ENCODE measurements around the gene KDM8. TPM values are rescaled to one million over a fixed set of nuclear protein-coding genes. Genes with fewer than 3 reads are reported as not detected.

KDM8 gene
- total RNA-seq: 10 to 100 TPM; 11.3 to 13.9 TPM

- Mint-ChIP-seq H3K4me1 (ENCODE audit: low read depth) (peaks cover 49% of the 10 kb centered on the region), H3K27ac (peak within 1 kb of the TSS; percentile 100), H3K4me3 (peak within 1 kb of the TSS; percentile 99)
Observed at GRCh38 chr16:27203507-27204311, at the start of gene KDM8. KDM8 (plus strand) TSS chr16:27203526; CDS start chr16:27210124, 6,598 bp downstream.

GRCh38 chr16:27154705-27155521 is 48.4 kb upstream of the KDM8 start:
- intact Hi-C loops (cut with micrococcal nuclease): loop anchor here (1.0 kb wide), 3 partner anchors 14 to 302 kb away; no protein-coding TSS in a partner anchor
- Mint-ChIP-seq H3K9me3 (peaks cover 5% of the 10 kb centered on the region), H3K27ac (no peak overlapping the region), H3K36me3 (ENCODE audit: low read depth) (no peaks in the 10 kb centered on the region), H3K4me3 (no peak overlapping the region), H3K4me1 (ENCODE audit: low read depth) (peaks cover 14% of the 10 kb centered on the region), H3K27me3 (ENCODE audit: low read depth) (no peaks in the 10 kb centered on the region)
- peak; percentile 83 for DNase-seq
- CTCF ChIA-PET: interaction anchor here (0.7 to 7.4 kb wide), 20 partner anchors 8 to 302 kb away, joined by 3 to 55 read pairs (median 4); no protein-coding TSS in a partner anchor

More at GRCh38 chr16:27203507-27204311, at the start of gene KDM8:
- DNase-seq: peak; percentile 100
- Mint-ChIP-seq H3K36me3 (ENCODE audit: low read depth) (peaks cover 3% of the 10 kb centered on the region), H3K27me3 (ENCODE audit: low read depth) (no peaks in the 10 kb centered on the region), H3K9me3 (peaks cover 5% of the 10 kb centered on the region)
- intact Hi-C loops (cut with micrococcal nuclease): loop anchor here (1.0 kb wide), 5 partner anchors 24 to 205 kb away; no protein-coding TSS in a partner anchor
- CTCF ChIA-PET: interaction anchor here (0.7 to 3.6 kb wide), 8 partner anchors 24 to 112 kb away, joined by 3 to 13 read pairs (median 6); no protein-coding TSS in a partner anchor

- Mint-ChIP-seq H3K4me3 (no peak overlapping the region), H3K27ac (no peak overlapping the region)
Observed at GRCh38 chr16:27156579-27156978, 46.7 kb upstream of the KDM8 start.

GRCh38 chr16:27161398-27161797 is 41.9 kb upstream of the KDM8 start:
- H3K36me3 Mint-ChIP-seq (ENCODE audit: low read depth): no peaks in the 10 kb centered on the region
- no peak overlapping the region for H3K4me3 Mint-ChIP-seq
- CTCF ChIA-PET: interaction anchor here (4.9 kb wide), 1 partner anchor 7 kb away, joined by 43 read pairs; no protein-coding TSS in a partner anchor

More at GRCh38 chr16:27156579-27156978, 46.7 kb upstream of the KDM8 start:
- DNase-seq: no peak
- H3K4me1 Mint-ChIP-seq (ENCODE audit: low read depth): peaks cover 14% of the 10 kb centered on the region
- H3K9me3 Mint-ChIP-seq: peaks cover 7% of the 10 kb centered on the region
- intact Hi-C loops (cut with micrococcal nuclease): no loop called here
- H3K36me3 Mint-ChIP-seq (ENCODE audit: low read depth): no peaks in the 10 kb centered on the region
- H3K27me3 Mint-ChIP-seq (ENCODE audit: low read depth): no peaks in the 10 kb centered on the region
- CTCF ChIA-PET: interaction anchor here (0.5 to 7.4 kb wide), 10 partner anchors 7 to 245 kb away, joined by 3 to 55 read pairs (median 10); no protein-coding TSS in a partner anchor

DNA sequence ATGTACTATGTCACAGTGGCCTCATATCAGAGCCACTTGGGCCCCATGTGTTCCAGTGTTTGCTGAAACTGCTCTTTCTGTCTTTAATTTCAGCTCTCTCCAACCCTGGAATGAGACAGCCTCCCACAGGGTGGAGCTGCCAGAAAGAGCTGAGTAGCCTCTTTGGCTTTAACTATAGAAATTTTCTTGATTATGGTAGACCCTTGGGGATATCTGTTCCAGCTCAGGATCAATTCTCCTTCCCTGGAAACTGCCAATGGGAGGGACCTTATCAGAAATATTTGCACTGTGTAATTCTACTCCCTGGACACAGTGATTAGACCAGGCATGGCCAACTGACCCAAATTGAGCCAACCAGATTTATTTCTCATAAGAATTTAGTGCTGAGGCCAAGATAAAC is 39.0 kb upstream of the KDM8 start:
- H3K9me3 Mint-ChIP-seq: peaks cover 11% of the 10 kb centered on the region
- peaks cover 16% of the 10 kb centered on the region for H3K4me1 Mint-ChIP-seq (ENCODE audit: low read depth)
- no peak overlapping the region for H3K4me3 Mint-ChIP-seq
- intact Hi-C loops (cut with micrococcal nuclease): no loop called here
- no peaks in the 10 kb centered on the region for H3K27me3 Mint-ChIP-seq (ENCODE audit: low read depth)
- no peaks in the 10 kb centered on the region for H3K36me3 Mint-ChIP-seq (ENCODE audit: low read depth)
- H3K27ac Mint-ChIP-seq: no peak overlapping the region
- CTCF ChIA-PET: interaction anchor here (1.2 to 4.9 kb wide), 5 partner anchors 10 to 299 kb away, joined by 3 to 43 read pairs (median 6); no protein-coding TSS in a partner anchor
- no peak for DNase-seq

More at GRCh38 chr16:27161398-27161797, 41.9 kb upstream of the KDM8 start:
- Mint-ChIP-seq H3K9me3 (peaks cover 16% of the 10 kb centered on the region), H3K27me3 (ENCODE audit: low read depth) (no peaks in the 10 kb centered on the region), H3K27ac (no peak overlapping the region), H3K4me1 (ENCODE audit: low read depth) (peaks cover 3% of the 10 kb centered on the region)
- intact Hi-C loops (cut with micrococcal nuclease): no loop called here
- DNase-seq: no peak

DNA sequence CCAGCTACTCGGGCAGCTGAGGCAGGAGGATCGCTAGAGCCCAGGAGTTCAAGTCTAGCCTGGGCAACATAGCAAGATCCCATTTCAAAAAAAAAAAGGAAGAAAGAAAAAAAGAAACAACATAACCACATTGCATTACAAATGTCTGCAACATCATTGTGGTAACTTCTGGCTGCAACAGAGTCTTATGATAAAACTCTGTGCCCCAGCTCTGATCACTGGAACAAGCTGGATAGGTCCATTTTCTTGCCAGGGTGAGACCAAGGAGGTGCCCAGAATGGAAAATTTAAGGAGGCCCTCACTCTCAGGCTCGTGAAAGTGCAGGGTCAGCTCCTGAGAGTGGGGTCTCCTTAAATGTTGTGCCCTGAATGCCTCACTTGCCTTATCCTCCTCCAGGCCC is 37.8 kb upstream of the KDM8 start:
- CTCF ChIA-PET: interaction anchor here (0.6 to 4.9 kb wide), 7 partner anchors 9 to 202 kb away, joined by 3 to 43 read pairs (median 6); no protein-coding TSS in a partner anchor
- intact Hi-C loops (cut with micrococcal nuclease): no loop called here

GRCh38 chr16:27168790-27169189 is 34.5 kb upstream of the KDM8 start:
- Mint-ChIP-seq H3K9me3 (peaks cover 10% of the 10 kb centered on the region), H3K4me1 (ENCODE audit: low read depth) (peaks cover 47% of the 10 kb centered on the region), H3K27me3 (ENCODE audit: low read depth) (no peaks in the 10 kb centered on the region), H3K36me3 (ENCODE audit: low read depth) (peaks cover 8% of the 10 kb centered on the region), H3K27ac (peak overlapping the region; percentile 87), H3K4me3 (no peak overlapping the region)
- CTCF ChIA-PET: interaction anchor here (0.6 to 4.3 kb wide), 8 partner anchors 10 to 419 kb away, joined by 3 to 30 read pairs (median 4); partner anchors contain the start of gene KDM8
- DNase-seq: no peak
- intact Hi-C loops (cut with micrococcal nuclease): loop anchor here (1.0 to 2.0 kb wide), 6 partner anchors 13 to 570 kb away; no protein-coding TSS in a partner anchor

More for the DNA sequence above, 37.8 kb upstream of the KDM8 start:
- Mint-ChIP-seq H3K27ac (no peak overlapping the region), H3K27me3 (ENCODE audit: low read depth) (no peaks in the 10 kb centered on the region), H3K9me3 (peaks cover 11% of the 10 kb centered on the region), H3K4me1 (ENCODE audit: low read depth) (peaks cover 28% of the 10 kb centered on the region), H3K4me3 (no peak overlapping the region), H3K36me3 (ENCODE audit: low read depth) (no peaks in the 10 kb centered on the region)
- no peak for DNase-seq

DNA sequence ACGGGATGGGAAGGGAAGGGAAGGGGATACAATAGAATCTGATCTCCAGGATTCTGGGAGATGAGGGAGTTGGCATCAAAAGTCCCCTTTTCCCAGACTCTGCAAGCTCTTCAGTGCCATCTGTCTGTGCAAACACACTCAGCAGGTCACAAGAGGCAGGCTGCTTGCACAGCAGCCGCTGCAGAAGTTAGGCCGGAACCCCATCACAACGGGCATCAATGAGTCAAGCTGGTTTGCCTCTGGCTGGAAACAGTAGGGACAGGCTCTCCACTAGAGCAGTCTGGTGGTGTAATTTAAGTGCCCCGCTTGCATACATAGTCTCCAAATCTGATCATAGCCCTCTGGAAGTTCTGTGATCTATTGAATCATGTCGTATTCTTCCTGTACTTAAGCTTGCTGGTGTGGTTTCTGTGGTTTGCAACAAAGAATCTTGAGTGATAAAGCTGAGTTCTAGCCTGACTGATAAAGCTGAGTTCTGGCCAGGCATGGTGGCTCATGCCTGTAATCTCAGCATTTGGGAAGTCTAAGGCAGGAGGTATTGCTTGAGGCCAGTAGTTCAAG is 33.7 kb upstream of the KDM8 start:
- peaks cover 55% of the 10 kb centered on the region for H3K4me1 Mint-ChIP-seq (ENCODE audit: low read depth)
- no peaks in the 10 kb centered on the region for H3K27me3 Mint-ChIP-seq (ENCODE audit: low read depth)
- CTCF ChIA-PET: interaction anchor here (0.7 to 4.3 kb wide), 10 partner anchors 9 to 209 kb away, joined by 3 to 30 read pairs (median 4); partner anchors contain the start of gene KDM8
- intact Hi-C loops (cut with micrococcal nuclease): loop anchor here (1.0 to 2.0 kb wide), 6 partner anchors 14 to 571 kb away; no protein-coding TSS in a partner anchor
- H3K36me3 Mint-ChIP-seq (ENCODE audit: low read depth): peaks cover 8% of the 10 kb centered on the region
- peaks cover 10% of the 10 kb centered on the region for H3K9me3 Mint-ChIP-seq
- peak; percentile 92 for DNase-seq
- peak overlapping the region; percentile 87 for H3K27ac Mint-ChIP-seq
- no peak overlapping the region for H3K4me3 Mint-ChIP-seq

GRCh38 chr16:27171584-27171983 is 31.7 kb upstream of the KDM8 start:
- H3K27ac Mint-ChIP-seq: no peak overlapping the region
- intact Hi-C loops (cut with micrococcal nuclease): no loop called here
- CTCF ChIA-PET: interaction anchor here (0.8 to 4.3 kb wide), 5 partner anchors 7 to 203 kb away, joined by 3 to 30 read pairs (median 18); no protein-coding TSS in a partner anchor
- H3K36me3 Mint-ChIP-seq (ENCODE audit: low read depth): peaks cover 8% of the 10 kb centered on the region
- no peaks in the 10 kb centered on the region for H3K27me3 Mint-ChIP-seq (ENCODE audit: low read depth)
- peaks cover 69% of the 10 kb centered on the region for H3K4me1 Mint-ChIP-seq (ENCODE audit: low read depth)
- H3K4me3 Mint-ChIP-seq: no peak overlapping the region
- DNase-seq: no peak
- H3K9me3 Mint-ChIP-seq: peaks cover 10% of the 10 kb centered on the region

GRCh38 chr16:27174007-27174406 is 29.3 kb upstream of the KDM8 start:
- peak overlapping the region; percentile 76 for H3K27ac Mint-ChIP-seq
- CTCF ChIA-PET: interaction anchor here (0.6 to 3.3 kb wide), 14 partner anchors 9 to 202 kb away, joined by 3 to 18 read pairs (median 3); no protein-coding TSS in a partner anchor
- no peak overlapping the region for H3K4me3 Mint-ChIP-seq
- H3K27me3 Mint-ChIP-seq (ENCODE audit: low read depth): no peaks in the 10 kb centered on the region
- intact Hi-C loops (cut with micrococcal nuclease): loop anchor here (1.0 kb wide), 1 partner anchor 194 kb away; no protein-coding TSS in a partner anchor
- H3K9me3 Mint-ChIP-seq: peaks cover 10% of the 10 kb centered on the region
- peak; percentile 84 for DNase-seq
- peaks cover 80% of the 10 kb centered on the region for H3K4me1 Mint-ChIP-seq (ENCODE audit: low read depth)
- peaks cover 8% of the 10 kb centered on the region for H3K36me3 Mint-ChIP-seq (ENCODE audit: low read depth)

DNA sequence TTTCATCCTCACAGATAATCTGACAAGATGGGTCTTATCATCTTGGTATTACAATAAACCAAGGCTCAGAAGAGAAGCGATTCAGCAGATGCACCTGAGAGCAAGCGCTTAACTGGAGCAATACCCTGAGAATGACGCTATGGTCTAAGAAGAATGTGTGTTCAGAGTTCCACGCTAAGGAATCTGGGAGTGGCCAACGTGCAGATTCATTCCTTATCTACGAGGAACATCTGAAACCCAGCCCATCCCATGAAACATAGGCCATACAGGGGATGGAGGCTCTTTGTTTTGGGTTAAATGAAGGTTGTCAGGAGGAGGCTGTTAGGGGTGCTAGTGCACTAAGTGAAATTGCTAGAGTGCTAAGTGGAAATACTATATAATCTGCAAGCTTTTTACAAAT is 28.5 kb upstream of the KDM8 start:
- Mint-ChIP-seq H3K27me3 (ENCODE audit: low read depth) (no peaks in the 10 kb centered on the region), H3K4me3 (no peak overlapping the region), H3K27ac (no peak overlapping the region), H3K9me3 (peaks cover 10% of the 10 kb centered on the region), H3K4me1 (ENCODE audit: low read depth) (peaks cover 80% of the 10 kb centered on the region), H3K36me3 (ENCODE audit: low read depth) (peaks cover 8% of the 10 kb centered on the region)
- CTCF ChIA-PET: interaction anchor here (1.0 to 1.3 kb wide), 3 partner anchors 19 to 142 kb away, joined by 3 to 6 read pairs (median 3); no protein-coding TSS in a partner anchor
- intact Hi-C loops (cut with micrococcal nuclease): loop anchor here (1.0 to 5.0 kb wide), 2 partner anchors 98 to 194 kb away; no protein-coding TSS in a partner anchor
- DNase-seq: no peak
